HCT116 (cell line): ENCODE results near the gene C1orf52. TPM values are rescaled to one million over a fixed set of nuclear protein-coding genes. Genes with fewer than 3 reads are reported as not detected.

ENCODE experiments used
- ATAC-seq: fragments of 200-7000 bp; cut with Tn5 transposase; 2 replicates; pipeline ENCODE4 v1.9.1; 2020; ENCODE audit warnings: mild to moderate bottlenecking, moderate library complexity
- BruUV-seq: library from RNA; stranded (reverse); fragments of 400-500 nt; replicated peaks from 2 replicates; lab custom pipeline; 2021; lab: Mats Ljungman, UMichigan
- CTCF ChIA-PET: fragments of 300-600 bp; sonication (Branson Sonifier 250); formaldehyde crosslinking; loops from one replicate; lab custom pipeline; 2021; ENCODE audit warnings: antibody characterized with exemption; lab: Charles Lee
- POLR2A ChIA-PET: fragments of 300-600, 350-600 bp; sonication (Branson Sonifier 250); formaldehyde crosslinking; loops from one replicate; lab custom pipeline; 2021; ENCODE audit warnings: antibody characterized with exemption; lab: Charles Lee
- RAD21 ChIA-PET, 2 experiments: fragments of 300-600 bp; sonication (Branson Sonifier 250); formaldehyde crosslinking; loops; one replicate each; lab custom pipeline; 2023; ENCODE audit warnings: low total read pairs in 2 of 2; ENCODE audit not compliant: uncharacterized antibody in 2 of 2, unreplicated experiment in 2 of 2, low non-redundant PET in 1 of 2; lab: Charles Lee
- DNase-seq: peaks from one replicate; pipeline ENCODE4 v3.0.0-alpha.2; 2010; ENCODE audit warnings: low read depth, low spot score
- H2AFZ ChIP-seq: fragments of 200-600 bp; shearing (Covaris generic), sonication (generic); 2 replicates; pipeline ENCODE4 v1.6.1; 2017; ENCODE audit warnings: low read depth, mixed run types, mixed read lengths, antibody characterized with exemption, low read length; ENCODE audit not compliant: poor library complexity, severe bottlenecking
- H3K27ac ChIP-seq: 2 replicates; pipeline ENCODE4 v1.5.1; 2012; ENCODE audit warnings: low read depth, low read length
- H3K27me3 ChIP-seq: fragments of 200-600 bp; sonication (generic); 2 replicates; pipeline ENCODE4 v1.6.1; 2016; ENCODE audit warnings: mixed run types, low read length, mixed read lengths; ENCODE audit not compliant: insufficient read depth
- H3K36me3 ChIP-seq, 2 experiments: fragments of 200-500 bp in 1 of 2; fragments of 200-600 bp in 1 of 2; sonication (Bioruptor generic) in 1 of 2; sonication (generic) in 1 of 2; 2 replicates each; pipeline versions ENCODE4 v1.5.1 to v1.6.1; 2014 to 2016; ENCODE audit warnings: low read length in 2 of 2, inconsistent platforms in 1 of 2, mixed read lengths in 1 of 2, mixed run types in 1 of 2; ENCODE audit not compliant: insufficient read depth in 2 of 2, control insufficient read depth in 1 of 2
- H3K4me1 ChIP-seq, 2 experiments: fragments of 200-600 bp in 1 of 2; sonication (generic) in 1 of 2; 2 replicates each; pipeline versions ENCODE4 v1.5.1 to v1.6.1; 2012 to 2017; ENCODE audit warnings: low read length in 2 of 2, inconsistent platforms in 1 of 2, mild to moderate bottlenecking in 1 of 2, mixed read lengths in 1 of 2, mixed run types in 1 of 2, moderate library complexity in 1 of 2; ENCODE audit not compliant: insufficient read depth in 2 of 2, control insufficient read depth in 1 of 2
- H3K4me2 ChIP-seq: fragments of 200-600 bp; sonication (generic); 2 replicates; pipeline ENCODE4 v1.6.1; 2017; ENCODE audit warnings: mixed run types, low read length, mixed read lengths
- H3K4me3 ChIP-seq, 2 experiments: fragments of 200-600 bp in 1 of 2; sonication (generic) in 1 of 2; replicated peaks in 1 of 2; 2 replicates each; pipeline ENCODE4 v1.5.1; 2011 to 2016; ENCODE audit warnings: low read length in 2 of 2, control low read depth in 1 of 2, low read depth in 1 of 2, mild to moderate bottlenecking in 1 of 2, mixed read lengths in 1 of 2, mixed run types in 1 of 2
- H3K79me2 ChIP-seq: fragments of 200-600 bp; sonication (generic); 2 replicates; pipeline ENCODE4 v1.6.1; 2017; ENCODE audit warnings: mild to moderate bottlenecking, mixed run types, low read length, moderate library complexity, mixed read lengths; ENCODE audit not compliant: insufficient read depth
- H3K9ac ChIP-seq: fragments of 200-600 bp; sonication (generic); 2 replicates; pipeline ENCODE4 v1.6.1; 2016; ENCODE audit warnings: low read length, mixed read lengths
- H3K9me2 ChIP-seq: fragments of 200-600 bp; sonication (generic), shearing (Covaris generic); 2 replicates; pipeline ENCODE4 v1.6.1; 2017; ENCODE audit warnings: mixed run types, mild to moderate bottlenecking, moderate library complexity; ENCODE audit not compliant: insufficient read depth
- H3K9me3 ChIP-seq, 2 experiments: fragments of 200-500 bp in 1 of 2; fragments of 200-600 bp in 1 of 2; sonication (Bioruptor generic) in 1 of 2; sonication (generic) in 1 of 2; 2 replicates each; pipeline ENCODE4 v1.6.1; 2014 to 2017; ENCODE audit warnings: low read length in 2 of 2, mixed read lengths in 2 of 2, inconsistent platforms in 1 of 2, low read depth in 1 of 2, mild to moderate bottlenecking in 1 of 2, mixed run types in 1 of 2, moderate library complexity in 1 of 2; ENCODE audit not compliant: control insufficient read depth in 1 of 2, insufficient read depth in 1 of 2
- H4K20me1 ChIP-seq: fragments of 200-600 bp; sonication (generic), shearing (Covaris generic); 2 replicates; pipeline ENCODE4 v1.6.1; 2017; ENCODE audit warnings: mixed run types, mild to moderate bottlenecking, moderate library complexity; ENCODE audit not compliant: insufficient read depth
- ATF3 ChIP-seq: IDR thresholded peaks from 2 replicates; pipeline ENCODE4 v1.6.1; 2012
- CEBPB ChIP-seq: IDR thresholded peaks from 2 replicates; pipeline ENCODE4 v1.6.1; 2012; ENCODE audit warnings: low read depth
- CTCF ChIP-seq, 3 experiments: fragments of 200-600 bp in 1 of 3; sonication (generic) in 1 of 3; IDR thresholded peaks in 2 of 3; conservative IDR thresholded peaks in 1 of 3; 2 replicates each; pipeline ENCODE4 v1.5.1; 2012 to 2017; ENCODE audit warnings: low read depth in 2 of 3, low read length in 2 of 3, antibody characterized with exemption in 1 of 3, borderline replicate concordance in 1 of 3, control low read depth in 1 of 3, mild to moderate bottlenecking in 1 of 3, mixed read lengths in 1 of 3, mixed run types in 1 of 3, moderate library complexity in 1 of 3; ENCODE audit not compliant: insufficient read depth in 1 of 3
- EGR1 ChIP-seq: IDR thresholded peaks from 2 replicates; pipeline ENCODE4 v1.6.1; 2012; ENCODE audit warnings: low read depth
- EZH2phosphoT487 ChIP-seq: fragments of 200-600 bp; IDR thresholded peaks from 2 replicates; pipeline ENCODE4 v1.6.1; 2018; ENCODE audit warnings: antibody characterized with exemption, borderline replicate concordance
- JUND ChIP-seq: IDR thresholded peaks from 2 replicates; pipeline ENCODE4 v1.6.1; 2012
- MAX ChIP-seq: IDR thresholded peaks from 2 replicates; pipeline ENCODE4 v1.6.1; 2012
- SIN3A ChIP-seq: IDR thresholded peaks from 2 replicates; pipeline ENCODE4 v1.6.1; 2012; ENCODE audit warnings: low read depth
- SP1 ChIP-seq: IDR thresholded peaks from 2 replicates; pipeline ENCODE4 v1.6.1; 2012; ENCODE audit warnings: low read depth
- TCF7L2 ChIP-seq: IDR thresholded peaks from 2 replicates; pipeline ENCODE4 v1.7.0; 2011; ENCODE audit warnings: borderline replicate concordance, inconsistent platforms; ENCODE audit not compliant: insufficient read depth, insufficient read length; ENCODE audit errors: extremely low read depth
- intact Hi-C: fragments of 100-400 bp; cut with micrococcal nuclease; formaldehyde crosslinking; loops from 2 replicates; pipeline ENCODE4 v1.10.0; 2022
- total RNA-seq: library from RNA; stranded (reverse); gene quantifications from one replicate; pipeline ENCODE4 v1.2.1, GENCODE V29; 2021; ENCODE audit not compliant: unreplicated experiment

The C1orf52 gene
- total RNA-seq, 1 experiment from 2014 or later: 23.3 TPM

- no peaks in the 10 kb centered on the region for H4K20me1 ChIP-seq
- no peak overlapping the region for H3K9ac ChIP-seq
- ChIA-PET POLR2A (no interaction called here), RAD21 (no interaction called here)
- ATAC-seq: no peak
- H3K27me3 ChIP-seq: no peaks in the 10 kb centered on the region
- H3K79me2 ChIP-seq: no peaks in the 10 kb centered on the region
- BruUV-seq: no TSS peak
- H2AFZ ChIP-seq: no peak overlapping the region
- H3K4me2 ChIP-seq: no peak overlapping the region
- no peaks in the 10 kb centered on the region for H3K9me2 ChIP-seq
- H3K36me3 ChIP-seq: no peaks in the 10 kb centered on the region
- no peak for TF ChIP-seq CEBPB
- TF ChIP-seq MAX: no peak
- TF ChIP-seq EGR1: no peak
- TF ChIP-seq CTCF (IDR thresholded peaks at IDR 0.05 in 2 of 3, conservative IDR thresholded peaks at IDR 0.05 in 1 of 3; ENCODE audit: borderline replicate concordance in 1 of 3, insufficient read depth in 1 of 3, low read depth in 2 of 3, low read length in 2 of 3): no peak
- no peak for TF ChIP-seq SIN3A
- no peak for TF ChIP-seq TCF7L2
- no peak for TF ChIP-seq EZH2phosphoT487
- no peak for TF ChIP-seq ATF3
- no peak for TF ChIP-seq SP1
- TF ChIP-seq JUND: no peak
- TF ChIP-seq, all 23 proteins: peak for 0
- no peaks in the 10 kb centered on the region for H3K4me1 ChIP-seq
- H3K4me3 ChIP-seq: no peak overlapping the region
- intact Hi-C loops: no loop called here
- H3K27ac ChIP-seq: no peak overlapping the region
- CTCF ChIA-PET: no interaction called here
- H3K9me3 ChIP-seq: no peaks in the 10 kb centered on the region
- no peak for DNase-seq
Observed at GRCh38 chr1:85237613-85238012, 21.8 kb downstream of the C1orf52 start.
